MM.1S (cell line): Measurements from ENCODE around the gene XRCC4.
"Not testable (repeated sequence)": the region's sequence is repeated elsewhere in the genome, so short reads cannot be mapped to it uniquely, and the experiment has no call there.

Experiments used
- DNase-seq: peaks from one replicate; pipeline ENCODE4 v3.0.0-alpha.2; 2015
- H2AFZ ChIP-seq: fragments of 300-600 bp; sonication (generic); 2 replicates; pipeline ENCODE4 v1.6.0; 2016; ENCODE audit warnings: antibody characterized with exemption, low read length
- H3F3A ChIP-seq: fragments of 300-600 bp; sonication (generic); 2 replicates; pipeline ENCODE4 v1.6.1; 2016; ENCODE audit warnings: mild to moderate bottlenecking, antibody characterized with exemption, low read length, moderate library complexity, mixed read lengths; ENCODE audit not compliant: insufficient read depth
- H3K27ac ChIP-seq: fragments of 300-600 bp; sonication (generic); 2 replicates; pipeline ENCODE4 v1.5.1; 2016; ENCODE audit warnings: mild to moderate bottlenecking, low read length
- H3K27me3 ChIP-seq: fragments of 300-600 bp; sonication (generic); replicated peaks from 2 replicates; pipeline ENCODE4 v1.6.0; 2016; ENCODE audit warnings: low read length; ENCODE audit not compliant: insufficient read depth
- H3K36me3 ChIP-seq: fragments of 300-600 bp; sonication (generic); replicated peaks from 2 replicates; pipeline ENCODE4 v1.6.1; 2016; ENCODE audit warnings: mild to moderate bottlenecking, low read length, mixed read lengths; ENCODE audit not compliant: insufficient read depth
- H3K4me1 ChIP-seq: fragments of 300-600 bp; sonication (generic); 2 replicates; pipeline ENCODE4 v1.6.1; 2016; ENCODE audit warnings: low read length, mixed read lengths
- H3K4me2 ChIP-seq: fragments of 300-600 bp; sonication (generic); 2 replicates; pipeline ENCODE4 v1.6.0; 2016; ENCODE audit warnings: low read depth, low read length
- H3K4me3 ChIP-seq: fragments of 300-600 bp; sonication (generic); 2 replicates; pipeline ENCODE4 v1.5.1; 2016; ENCODE audit warnings: low read length, mixed read lengths
- H3K79me2 ChIP-seq: fragments of 300-600 bp; sonication (generic); 2 replicates; pipeline ENCODE4 v1.6.1; 2016; ENCODE audit warnings: mixed run types, low read length, mixed read lengths
- H3K9ac ChIP-seq: fragments of 300-600 bp; sonication (generic); 2 replicates; pipeline ENCODE4 v1.6.1; 2016; ENCODE audit warnings: low read length, mixed read lengths
- H3K9me2 ChIP-seq: fragments of 300-600 bp; sonication (generic); replicated peaks from 2 replicates; pipeline ENCODE4 v1.6.1; 2016; ENCODE audit warnings: mild to moderate bottlenecking, low read length, mixed read lengths; ENCODE audit not compliant: insufficient read depth
- H3K9me3 ChIP-seq: fragments of 300-600 bp; sonication (generic); replicated peaks from 2 replicates; pipeline ENCODE4 v1.6.1; 2016; ENCODE audit warnings: mild to moderate bottlenecking, low read length, mixed read lengths; ENCODE audit not compliant: insufficient read depth
- H4K20me1 ChIP-seq: fragments of 300-600 bp; sonication (generic); 2 replicates; pipeline ENCODE4 v1.6.1; 2016; ENCODE audit warnings: mild to moderate bottlenecking, low read length, moderate library complexity, mixed read lengths; ENCODE audit not compliant: insufficient read depth
- EZH2 ChIP-seq: fragments of 300-600 bp; sonication (generic); optimal IDR thresholded peaks from 2 replicates; pipeline ENCODE3; 2017; ENCODE audit warnings: low read depth, mild to moderate bottlenecking, antibody characterized with exemption, low read length, mixed read lengths
- EZH2phosphoT487 ChIP-seq: fragments of 300-600 bp; sonication (generic); IDR thresholded peaks from 2 replicates; pipeline ENCODE4 v1.6.1; 2018; ENCODE audit warnings: antibody characterized with exemption, low read length
- TF ChIP-seq, protein P1 (sequence below): fragments of 300-600 bp; sonication (generic); IDR thresholded peaks from 2 replicates; pipeline ENCODE4 v1.5.1; 2016; ENCODE audit warnings: antibody characterized with exemption, low read length, mixed read lengths

Gene XRCC4

DNA sequence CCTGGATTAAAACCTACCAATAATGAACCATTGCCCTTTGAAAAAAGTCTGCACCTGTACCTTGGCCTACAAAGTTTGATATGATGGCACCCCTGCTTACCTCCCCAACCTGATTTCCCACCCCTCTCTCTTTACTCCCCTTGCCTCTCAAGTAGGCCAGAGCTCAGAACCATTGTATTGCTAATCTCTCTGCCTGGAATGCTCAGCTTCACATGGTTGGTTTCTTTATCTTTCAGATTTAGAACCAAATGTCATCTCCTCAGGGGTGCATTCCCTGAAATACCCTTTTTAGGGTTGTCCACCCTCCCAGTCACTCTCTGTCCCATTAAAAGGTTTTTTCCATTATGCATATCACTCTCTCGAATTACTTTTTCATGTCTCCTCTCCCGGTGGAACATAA, 277.6 kb downstream of the XRCC4 start:
- Histone ChIP-seq H2AFZ (no peak overlapping the region), H3K36me3 (no peaks in the 10 kb centered on the region), H3K4me3 (no peak overlapping the region), H3K9me3 (no peaks in the 10 kb centered on the region), H3F3A (no peaks in the 10 kb centered on the region), H3K4me1 (no peaks in the 10 kb centered on the region), H3K9me2 (no peaks in the 10 kb centered on the region), H4K20me1 (no peaks in the 10 kb centered on the region), H3K9ac (no peak overlapping the region), H3K4me2 (no peak overlapping the region), H3K27ac (no peak overlapping the region), H3K27me3 (no peaks in the 10 kb centered on the region), H3K79me2 (no peaks in the 10 kb centered on the region)
- TF ChIP-seq, protein P1, sequence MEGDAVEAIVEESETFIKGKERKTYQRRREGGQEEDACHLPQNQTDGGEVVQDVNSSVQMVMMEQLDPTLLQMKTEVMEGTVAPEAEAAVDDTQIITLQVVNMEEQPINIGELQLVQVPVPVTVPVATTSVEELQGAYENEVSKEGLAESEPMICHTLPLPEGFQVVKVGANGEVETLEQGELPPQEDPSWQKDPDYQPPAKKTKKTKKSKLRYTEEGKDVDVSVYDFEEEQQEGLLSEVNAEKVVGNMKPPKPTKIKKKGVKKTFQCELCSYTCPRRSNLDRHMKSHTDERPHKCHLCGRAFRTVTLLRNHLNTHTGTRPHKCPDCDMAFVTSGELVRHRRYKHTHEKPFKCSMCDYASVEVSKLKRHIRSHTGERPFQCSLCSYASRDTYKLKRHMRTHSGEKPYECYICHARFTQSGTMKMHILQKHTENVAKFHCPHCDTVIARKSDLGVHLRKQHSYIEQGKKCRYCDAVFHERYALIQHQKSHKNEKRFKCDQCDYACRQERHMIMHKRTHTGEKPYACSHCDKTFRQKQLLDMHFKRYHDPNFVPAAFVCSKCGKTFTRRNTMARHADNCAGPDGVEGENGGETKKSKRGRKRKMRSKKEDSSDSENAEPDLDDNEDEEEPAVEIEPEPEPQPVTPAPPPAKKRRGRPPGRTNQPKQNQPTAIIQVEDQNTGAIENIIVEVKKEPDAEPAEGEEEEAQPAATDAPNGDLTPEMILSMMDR: no peak
- no peak for TF ChIP-seq EZH2phosphoT487
- no peak for TF ChIP-seq EZH2
- DNase-seq: no peak

DNA sequence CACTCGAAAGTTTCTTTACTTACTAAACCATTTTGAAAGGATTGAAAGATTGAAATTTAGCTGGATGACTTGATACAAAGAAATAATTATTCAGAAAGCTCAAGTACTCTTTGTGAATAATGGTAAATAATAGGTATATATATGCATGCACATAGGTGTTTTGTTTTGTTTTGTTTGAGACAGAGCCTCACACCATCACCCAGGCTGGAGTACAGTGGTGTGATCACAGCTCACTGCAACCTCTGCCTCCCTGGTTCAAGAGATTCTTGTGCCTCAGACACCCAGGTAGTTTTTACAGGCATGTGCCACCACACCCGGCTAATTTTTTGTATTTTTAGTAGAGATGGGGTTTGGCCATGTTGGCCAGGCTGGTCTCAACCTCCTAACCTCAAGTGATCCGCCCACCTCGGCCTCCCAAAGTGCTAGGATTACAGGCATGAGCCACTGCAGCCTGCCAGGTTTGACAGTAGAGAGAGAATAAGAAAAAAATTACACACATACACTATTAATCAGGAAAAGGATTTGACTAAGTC, 278.2 kb downstream of the XRCC4 start:
- H3K9me2 ChIP-seq, H3K27me3 ChIP-seq, H3K27ac ChIP-seq: not testable (repeated sequence)

DNA sequence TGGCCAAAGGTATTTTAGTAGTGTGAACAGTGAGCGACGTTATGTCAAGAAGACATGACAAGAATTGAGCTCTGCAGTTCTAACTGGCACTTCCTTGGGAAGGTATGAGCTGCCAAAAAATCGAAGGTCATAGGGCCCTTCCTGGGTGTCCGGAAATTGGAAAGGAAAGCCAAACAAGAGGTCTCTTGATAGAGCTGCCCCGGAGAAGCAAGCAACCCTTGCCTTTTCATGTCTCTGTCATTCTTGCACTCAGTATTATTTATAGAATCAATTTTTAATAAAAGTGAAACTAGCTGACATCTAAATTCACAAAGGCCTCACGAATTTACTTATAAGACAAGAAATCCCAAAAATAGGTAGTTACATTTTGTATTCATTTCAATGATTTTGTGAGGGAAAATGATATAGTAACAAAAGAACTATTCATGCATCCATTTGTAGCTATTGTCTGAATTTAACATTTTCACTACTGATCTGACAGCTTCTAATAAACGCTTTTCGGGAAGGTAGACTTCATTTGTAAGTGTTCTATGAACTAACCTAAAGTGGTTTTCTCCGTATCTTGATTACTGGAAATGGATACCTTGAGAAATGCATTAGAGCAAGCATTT, 280.4 kb downstream of the XRCC4 start:
- Histone ChIP-seq H3K9me2 (no peaks in the 10 kb centered on the region), H3K4me3 (no peak overlapping the region), H3K79me2 (no peaks in the 10 kb centered on the region), H3K36me3 (no peaks in the 10 kb centered on the region), H3K27ac (no peak overlapping the region), H3K27me3 (no peaks in the 10 kb centered on the region), H4K20me1 (no peaks in the 10 kb centered on the region), H2AFZ (no peak overlapping the region), H3K9ac (no peak overlapping the region), H3K4me1 (no peaks in the 10 kb centered on the region), H3K9me3 (no peaks in the 10 kb centered on the region), H3K4me2 (no peak overlapping the region), H3F3A (no peaks in the 10 kb centered on the region)
- TF ChIP-seq, protein P1: no peak
- TF ChIP-seq EZH2 (no peak), EZH2phosphoT487 (no peak)
- no peak for DNase-seq

More for the DNA sequence above, 278.2 kb downstream of the XRCC4 start:
- H3K4me2 ChIP-seq, H3K9ac ChIP-seq, H3F3A ChIP-seq, H3K4me1 ChIP-seq, H3K79me2 ChIP-seq, H4K20me1 ChIP-seq, H3K9me3 ChIP-seq, H3K4me3 ChIP-seq, H2AFZ ChIP-seq, DNase-seq, H3K36me3 ChIP-seq: not testable (repeated sequence)

DNA sequence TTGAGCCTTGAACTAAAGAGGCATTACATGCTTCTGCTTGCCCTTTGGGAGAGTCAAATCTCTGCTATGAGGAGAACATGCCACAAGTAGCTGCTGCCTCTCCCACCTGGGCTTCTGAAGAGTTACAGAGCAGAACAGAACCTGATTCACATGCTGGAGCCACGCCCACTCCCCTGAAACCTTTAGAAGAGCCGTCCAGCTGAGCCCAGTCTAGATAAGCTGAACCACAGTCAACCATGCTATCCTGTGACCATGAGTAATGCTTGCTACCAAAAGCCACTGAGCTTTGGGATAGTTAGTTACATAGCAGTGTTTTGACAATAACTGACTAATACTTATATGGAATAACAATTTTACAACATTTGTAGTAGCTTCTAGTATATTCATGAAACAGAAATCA, 283.2 kb downstream of the XRCC4 start:
- TF ChIP-seq, protein P1: no peak
- TF ChIP-seq EZH2 (no peak), EZH2phosphoT487 (no peak)
- Histone ChIP-seq H3K9me2 (no peaks in the 10 kb centered on the region), H3K4me1 (no peaks in the 10 kb centered on the region), H3K79me2 (no peaks in the 10 kb centered on the region), H3K36me3 (no peaks in the 10 kb centered on the region), H3F3A (no peaks in the 10 kb centered on the region), H3K4me3 (no peak overlapping the region), H3K9ac (no peak overlapping the region), H3K27ac (no peak overlapping the region), H3K27me3 (no peaks in the 10 kb centered on the region), H4K20me1 (no peaks in the 10 kb centered on the region), H3K4me2 (no peak overlapping the region), H2AFZ (no peak overlapping the region), H3K9me3 (no peaks in the 10 kb centered on the region)
- DNase-seq: no peak
